SK-N-MC (cell line): ENCODE results near the gene MAST2.

Experiments used
- EZH2 ChIP-seq: fragments of 200-600 bp; sonication (generic); IDR thresholded peaks from one replicate; pipeline ENCODE4 v1.6.1; 2017; ENCODE audit warnings: antibody characterized with exemption
- POLR2AphosphoS5 ChIP-seq: IDR thresholded peaks from 2 replicates; pipeline ENCODE4 v1.6.1; 2012; ENCODE audit warnings: mild to moderate bottlenecking, low read depth, low read length, borderline replicate concordance

GRCh38 chr1:45957684-45958083 is 154.3 kb downstream of the MAST2 start:
- no peak for TF ChIP-seq EZH2
- TF ChIP-seq POLR2AphosphoS5, result no peak
